Dermis microvascular lymphatic vessel endothelial cell (primary cell): Measurements from ENCODE around the gene PRDX2. TPM values are rescaled to one million over a fixed set of nuclear protein-coding genes. Genes with fewer than 3 reads are reported as not detected.
A peak's percentile ranks its signal among the peaks of the same experiment; 100 is the strongest.

Experiments used
- DNase-seq, 2 donors: peaks; one replicate each; pipeline versions ENCODE4 v3.0.0 to v3.0.0-alpha.2; 2010; ENCODE audit warnings: low read depth in 2 of 2
- total RNA-seq: library from RNA; depleted of rRNA; stranded (reverse); fragments of >200 nt; gene quantifications from 2 replicates; pipeline ENCODE4 v1.2.1, GENCODE V29; 2014

Gene PRDX2
- total RNA-seq, 1 donor from 2014 or later = 199 TPM

- DNase-seq = peak; percentile 90 to 95
These were observed 19.5 kb downstream of the PRDX2 start for GRCh38 chr19:12782174-12782423.

- peak in 1 of 2 donors; percentile 85 for DNase-seq
These were observed 22.2 kb downstream of the PRDX2 start for GRCh38 chr19:12779162-12779993.

GRCh38 chr19:12778905-12779161 is 22.8 kb downstream of the PRDX2 start:
- DNase-seq = no peak

DNA sequence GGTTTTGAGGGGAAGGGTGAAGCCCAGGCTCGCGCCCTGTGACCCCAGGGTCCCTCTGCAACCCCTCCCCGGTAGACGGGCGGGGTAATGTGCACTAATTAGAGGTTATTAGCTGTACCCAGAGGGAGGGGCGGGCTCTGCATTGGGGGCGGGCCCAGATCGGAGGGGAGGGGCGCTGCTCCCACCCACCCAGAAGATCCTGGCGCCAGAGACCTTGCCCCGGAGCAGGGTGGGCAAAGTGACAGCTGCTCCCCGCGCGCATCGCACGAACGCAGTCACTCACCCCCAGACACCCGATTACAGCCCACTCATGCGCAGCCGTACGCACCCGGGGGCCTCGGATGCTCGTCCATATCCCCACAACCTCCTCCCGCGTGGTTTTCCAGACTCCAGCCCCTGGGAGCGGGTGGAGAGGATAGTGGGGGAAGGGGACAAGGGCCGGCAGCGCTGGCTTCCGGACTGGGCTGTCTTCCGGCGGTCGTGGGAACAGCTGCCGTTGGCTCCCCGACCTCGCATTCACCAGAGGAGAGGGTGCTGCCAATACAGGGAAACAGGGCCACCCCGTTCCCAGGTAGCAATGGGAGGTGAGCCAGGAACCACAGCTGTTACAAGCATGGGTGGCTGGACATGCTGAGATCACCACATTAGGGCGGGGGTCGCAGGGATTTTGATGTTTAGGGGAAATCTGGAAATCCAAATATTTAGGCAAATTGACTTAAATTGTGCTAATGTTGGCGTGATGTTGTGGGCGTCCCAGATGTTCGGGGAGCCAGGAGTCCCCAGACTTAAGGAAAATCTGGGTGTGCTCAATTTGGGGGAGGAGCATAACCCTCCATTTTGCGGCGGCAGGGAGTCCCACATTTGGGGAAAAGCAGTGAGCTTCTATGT is 23.3 kb downstream of the PRDX2 start:
- DNase-seq = peak in 1 of 2 donors; percentile 85

DNA sequence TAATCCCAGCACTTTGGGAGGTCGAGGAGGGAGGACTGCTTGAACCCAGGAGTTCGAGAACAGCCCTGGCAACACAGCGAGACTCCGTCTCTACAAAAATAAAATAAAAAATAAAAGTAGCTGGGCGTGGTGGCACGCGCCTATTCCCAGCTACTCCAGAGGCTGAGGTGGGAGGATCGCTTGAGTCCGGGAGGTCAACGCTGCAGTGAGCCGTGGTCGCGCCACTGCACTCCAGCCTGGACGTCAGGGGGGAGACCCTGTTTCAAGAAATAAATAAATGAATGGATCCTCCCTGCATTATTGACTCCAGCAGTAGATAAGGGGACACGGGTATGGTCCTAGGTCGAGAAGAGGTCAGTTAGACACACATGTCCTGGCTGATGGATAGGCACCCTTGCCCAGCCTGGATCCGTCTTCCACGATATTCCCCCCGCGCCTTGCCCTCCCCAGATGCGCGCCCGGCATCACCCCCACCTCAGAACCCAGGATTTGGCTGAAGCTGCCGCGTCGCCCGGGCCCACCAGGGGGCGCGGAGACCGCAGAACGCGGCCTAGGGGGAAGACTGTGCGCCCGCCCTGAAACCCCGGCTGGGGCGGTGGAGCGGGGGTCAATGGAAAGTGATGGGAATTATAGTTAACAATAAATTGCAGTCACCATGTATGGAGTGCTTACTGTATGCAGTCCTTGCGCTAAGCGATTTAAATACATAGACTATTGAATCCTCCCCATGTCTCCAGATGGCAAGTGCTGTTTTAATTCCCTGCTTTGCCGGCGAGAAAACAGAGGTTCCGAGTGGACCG is 24.2 kb downstream of the PRDX2 start:
- DNase-seq = peak in 1 of 2 donors; percentile 81

GRCh38 chr19:12774588-12775555 is 26.7 kb downstream of the PRDX2 start, which contains the start of gene HOOK2:
Gene HOOK2 (minus strand): TSS chr19:12775552. CDS start chr19:12775449, 103 bp downstream.
- DNase-seq = no peak

- DNase-seq = no peak
These were observed 28.0 kb downstream of the PRDX2 start for GRCh38 chr19:12773571-12773970.

DNA sequence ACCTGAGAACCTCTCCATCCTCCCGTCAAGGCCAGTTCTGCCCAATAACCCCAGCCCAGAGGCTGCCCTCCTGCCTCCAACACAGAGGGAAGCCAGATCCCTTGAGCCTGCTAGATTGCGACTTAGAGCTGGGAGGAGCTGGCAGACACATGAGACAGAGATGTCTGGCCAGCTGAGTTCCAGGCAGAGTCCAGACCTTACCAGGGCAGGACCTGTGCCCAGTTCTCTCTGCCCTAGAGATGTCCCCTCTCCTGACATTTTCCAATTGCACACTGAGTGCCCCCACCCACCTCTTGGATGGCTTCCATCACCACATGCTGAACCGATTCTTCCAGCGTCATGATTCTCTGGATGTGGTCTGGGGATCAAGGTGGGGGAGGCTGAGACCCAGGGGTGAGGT is 29.3 kb downstream of the PRDX2 start:
- DNase-seq = no peak

DNA sequence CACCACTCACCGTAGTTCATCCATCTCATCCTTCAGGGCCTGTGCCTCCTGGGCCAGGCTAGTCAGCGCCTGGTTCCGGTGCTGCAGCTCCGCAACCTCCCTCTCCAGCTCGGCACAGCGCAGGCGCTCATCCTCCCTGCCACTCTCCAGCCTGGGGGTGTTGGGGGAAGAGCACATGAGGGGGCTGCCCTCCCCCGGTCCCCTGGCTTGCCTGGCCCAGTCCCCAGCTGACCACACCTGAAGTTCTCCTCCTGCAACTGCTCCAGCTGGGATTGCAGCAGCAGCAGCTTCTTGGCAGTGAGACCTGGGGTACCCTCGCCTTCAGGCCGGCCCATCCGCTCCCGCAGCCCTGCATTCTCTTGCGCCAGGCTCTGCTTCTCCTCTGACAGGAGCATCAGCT is 30.7 kb downstream of the PRDX2 start:
- no peak for DNase-seq

DNA sequence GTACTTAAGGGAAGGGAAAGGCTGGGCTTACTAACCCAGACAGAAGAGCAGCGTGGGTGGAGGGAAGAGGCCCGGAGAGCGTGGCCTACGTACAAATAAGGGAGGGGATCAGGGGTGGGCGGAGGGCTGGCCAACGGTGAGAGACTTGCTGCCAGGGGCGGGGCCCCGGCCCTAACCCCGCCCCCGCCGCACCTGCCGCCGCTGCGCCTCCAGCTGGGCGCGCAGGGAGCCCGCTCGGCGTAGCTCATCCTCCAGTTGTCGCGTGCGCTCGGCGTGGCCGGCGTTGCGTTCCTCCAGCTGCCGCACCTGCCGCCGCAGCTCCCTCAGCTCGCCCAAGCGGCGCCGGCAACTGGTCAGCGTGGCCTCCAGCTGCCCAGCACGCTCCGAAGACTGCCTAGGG is 31.9 kb downstream of the PRDX2 start:
- DNase-seq = peak in 1 of 2 donors; percentile 24

- DNase-seq = no peak
These were observed 33.9 kb downstream of the PRDX2 start for GRCh38 chr19:12767666-12768065.

GRCh38 chr19:12767150-12767549 is 34.5 kb downstream of the PRDX2 start:
- no peak for DNase-seq

DNA sequence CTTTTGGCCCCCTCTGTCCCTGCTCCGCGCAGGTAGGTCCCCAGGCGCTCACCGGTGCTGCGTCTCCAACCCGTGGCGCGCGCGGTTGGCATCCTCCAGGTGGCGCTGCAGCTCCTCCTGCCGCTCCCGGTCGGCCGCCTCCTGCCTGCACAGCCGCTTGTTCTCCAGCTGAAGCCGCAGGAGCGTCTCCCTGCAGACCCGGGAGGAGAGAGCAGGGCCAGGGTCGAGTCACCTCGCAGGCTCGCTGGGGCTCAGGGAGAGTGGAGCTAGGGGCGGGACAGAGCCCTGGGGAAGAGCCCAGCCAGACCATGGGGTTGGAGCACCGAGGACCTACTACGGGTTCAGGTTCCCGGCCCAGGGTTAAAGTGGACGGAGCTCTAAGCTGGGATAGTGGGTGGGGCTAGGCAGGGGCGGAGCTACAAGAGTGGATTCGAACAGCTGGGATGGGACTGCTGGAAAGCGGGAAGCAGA is 35.5 kb downstream of the PRDX2 start:
- peak; percentile 52 to 83 for DNase-seq

DNA sequence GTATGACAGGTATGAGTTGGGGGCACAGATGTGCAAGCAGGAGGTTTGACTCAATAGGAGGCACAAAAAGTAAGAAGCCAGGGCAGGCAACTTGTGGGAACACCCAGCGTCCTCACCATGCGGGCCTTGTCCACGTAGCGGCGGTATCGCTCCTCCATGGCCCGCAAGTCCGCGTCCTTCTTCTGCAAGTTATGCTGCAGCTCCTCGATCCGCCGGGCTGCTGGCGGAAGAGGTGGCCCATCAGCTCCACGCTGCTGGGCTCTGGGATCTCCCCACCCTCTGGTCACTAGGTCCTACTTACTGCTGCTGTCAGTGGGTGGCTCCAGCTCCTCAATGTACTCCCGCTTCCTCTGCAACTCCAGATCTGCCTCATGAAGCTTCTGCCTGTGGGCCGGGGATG is 36.9 kb downstream of the PRDX2 start:
- no peak for DNase-seq

- no peak for DNase-seq
These were observed 38.5 kb downstream of the PRDX2 start for GRCh38 chr19:12763100-12763499.

DNA sequence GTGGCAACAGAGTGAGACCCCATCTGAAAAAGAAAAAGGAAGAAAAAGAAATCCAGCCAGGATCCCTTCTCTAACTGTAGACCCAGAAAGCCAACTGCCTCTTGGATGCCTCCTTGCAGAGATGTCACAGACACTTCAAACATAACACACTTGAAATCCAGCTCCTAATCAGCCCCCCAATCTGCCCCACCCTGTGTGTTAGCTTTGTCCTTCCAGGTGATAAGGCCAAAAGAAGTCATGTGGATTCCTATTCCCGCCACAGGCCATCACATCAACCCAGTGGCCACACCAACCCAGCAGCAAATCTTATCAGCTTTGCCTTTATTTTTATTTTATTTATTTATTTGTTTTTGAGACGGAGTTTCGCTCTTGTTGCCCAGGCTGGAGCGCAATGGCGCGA is 41.9 kb downstream of the PRDX2 start:
- DNase-seq = no peak

GRCh38 chr19:12757544-12758274 is 43.9 kb downstream of the PRDX2 start:
- DNase-seq = peak; percentile 30 to 73

DNA sequence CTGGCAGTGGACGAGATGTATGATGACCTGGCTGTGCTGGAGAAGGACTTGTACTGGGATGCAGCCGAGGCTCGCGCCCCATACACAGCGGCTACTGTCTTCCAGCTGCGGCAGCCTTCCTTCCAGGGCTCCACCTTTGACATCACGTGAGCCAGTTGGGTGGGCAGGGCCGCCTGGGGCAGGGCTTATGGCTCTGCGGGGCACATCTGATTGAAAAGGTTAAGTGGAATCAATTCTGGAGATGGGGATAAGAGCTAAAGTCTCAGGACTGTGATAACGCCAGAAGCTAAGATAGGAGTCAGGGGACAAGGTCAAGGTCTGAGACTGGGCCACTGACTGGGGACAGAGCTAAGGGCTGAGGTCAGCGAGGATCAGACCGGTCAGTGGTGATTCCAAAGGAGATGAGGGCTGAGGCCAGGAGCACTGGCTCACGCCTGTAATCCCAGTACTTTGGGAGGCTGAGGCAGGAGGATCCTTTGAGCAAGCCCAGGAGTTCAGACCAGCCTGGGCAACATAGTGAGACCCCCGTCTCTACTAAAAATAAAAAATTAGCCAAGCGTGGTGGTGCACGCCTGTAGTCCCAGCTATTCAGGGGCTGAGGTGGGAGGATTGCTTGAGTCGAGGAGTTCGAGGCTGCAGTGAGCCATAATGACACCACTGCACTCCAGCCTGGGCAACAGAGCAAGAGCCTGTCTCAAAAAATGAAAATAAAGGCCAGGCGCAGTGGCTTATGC is 45.3 kb downstream of the PRDX2 start:
- DNase-seq = no peak

DNA sequence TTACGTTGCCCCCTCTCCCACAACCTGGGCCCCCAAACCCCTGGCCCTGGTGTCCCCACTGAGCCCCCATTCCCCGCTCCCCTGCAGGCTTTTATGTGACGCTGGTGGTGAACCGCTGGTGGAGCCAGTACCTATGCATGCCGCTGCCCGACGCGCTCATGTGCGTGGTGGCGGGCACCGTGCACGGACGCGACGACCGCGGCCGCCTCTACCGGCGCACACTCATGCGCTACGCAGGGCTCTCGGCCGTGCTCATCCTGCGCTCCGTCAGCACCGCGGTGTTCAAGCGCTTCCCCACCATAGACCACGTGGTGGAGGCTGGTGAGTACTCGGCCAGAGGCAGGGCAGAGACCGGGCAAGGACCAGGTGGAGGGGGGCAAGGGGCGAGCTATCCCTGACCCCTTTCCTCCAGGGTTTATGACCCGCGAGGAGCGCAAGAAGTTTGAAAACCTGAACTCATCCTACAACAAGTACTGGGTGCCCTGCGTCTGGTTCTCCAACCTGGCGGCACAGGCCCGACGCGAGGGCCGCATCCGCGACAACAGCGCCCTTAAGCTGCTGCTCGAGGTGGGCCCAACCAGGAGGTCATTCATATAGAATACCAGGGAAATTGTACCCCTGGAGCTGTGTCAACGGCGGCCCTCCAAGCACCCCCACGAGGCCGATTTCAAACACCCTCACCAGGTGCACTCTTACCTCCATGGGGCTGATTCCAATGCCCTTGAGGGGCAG is 47.0 kb downstream of the PRDX2 start:
- no peak for DNase-seq
